Kidney glomerular epithelial cell (primary cell): Measurements from ENCODE around the gene ADORA1.
A peak's percentile ranks its signal among the peaks of the same experiment; 100 is the strongest.

Experiments
- DNase-seq: peaks from one replicate; lab custom pipeline; 2025; lab: John Stamatoyannopoulos, UW

The ADORA1 gene

GRCh38 chr1:203127666-203128430 is at the start of gene ADORA1:
TSS of gene ADORA1 (plus strand) at chr1:203127726. CDS start at chr1:203128842, 1,116 bp downstream.
- peak; percentile 49 for DNase-seq

GRCh38 chr1:203077956-203078355 is 49.6 kb upstream of the ADORA1 start:
- DNase-seq, result no peak

GRCh38 chr1:203078478-203078877 is 49.0 kb upstream of the ADORA1 start:
- no peak for DNase-seq

- DNase-seq, result no peak
These were observed 47.1 kb upstream of the ADORA1 start for GRCh38 chr1:203080456-203080855.

- DNase-seq, result no peak
These were observed 45.9 kb upstream of the ADORA1 start for GRCh38 chr1:203081465-203082230.

GRCh38 chr1:203082231-203082505 is 45.4 kb upstream of the ADORA1 start:
- DNase-seq, result no peak

- DNase-seq, result no peak
These were observed 44.7 kb upstream of the ADORA1 start for GRCh38 chr1:203082571-203083462.

GRCh38 chr1:203083463-203083921 is 44.0 kb upstream of the ADORA1 start:
- DNase-seq, result no peak

- no peak for DNase-seq
These were observed 42.7 kb upstream of the ADORA1 start for GRCh38 chr1:203084588-203085527.

- DNase-seq, result no peak
These were observed 41.8 kb upstream of the ADORA1 start, which contains the start of gene MYOG for GRCh38 chr1:203085528-203086406. TSS of gene MYOG (minus strand) at chr1:203086012. CDS start at chr1:203085961, 51 bp downstream.

GRCh38 chr1:203086992-203087763 is 40.3 kb upstream of the ADORA1 start:
- no peak for DNase-seq

- DNase-seq, result no peak
These were observed 39.1 kb upstream of the ADORA1 start for GRCh38 chr1:203088441-203088840.

- DNase-seq, result no peak
These were observed 38.4 kb upstream of the ADORA1 start for GRCh38 chr1:203089001-203089650.

- DNase-seq, result no peak
These were observed 37.9 kb upstream of the ADORA1 start for GRCh38 chr1:203089651-203090045.

- peak; percentile 8 for DNase-seq
These were observed 36.9 kb upstream of the ADORA1 start for GRCh38 chr1:203090421-203091198.

GRCh38 chr1:203091199-203091477 is 36.4 kb upstream of the ADORA1 start:
- no peak for DNase-seq

- no peak for DNase-seq
These were observed 35.7 kb upstream of the ADORA1 start for GRCh38 chr1:203091761-203092330.
